Liver (tissue), 9 donors: ENCODE measurements around the gene TMTC4. TPM values are rescaled to one million over a fixed set of nuclear protein-coding genes. Genes with fewer than 3 reads are reported as not detected.
"Not testable (repeated sequence)": the region's sequence is repeated elsewhere in the genome, so short reads cannot be mapped to it uniquely, and the experiment has no call there.

Experiments
- DNase-seq: peaks from one replicate; pipeline ENCODE4 v3.0.0-alpha.2; 2017; ENCODE audit warnings: low spot score
- H3K27ac ChIP-seq, 2 donors: one replicate each; pipeline ENCODE4 v1.7.0; 2013; ENCODE audit warnings: inconsistent platforms in 2 of 2, low read length in 2 of 2, control low read depth in 1 of 2, low read depth in 1 of 2, mild to moderate bottlenecking in 1 of 2
- H3K27me3 ChIP-seq, 4 donors: one replicate each; pipeline versions ENCODE4 v1.6.1 to v1.7.0; 2013; ENCODE audit warnings: low read length in 3 of 4, inconsistent platforms in 1 of 4, mild to moderate bottlenecking in 1 of 4, moderate library complexity in 1 of 4; ENCODE audit not compliant: control insufficient read depth in 4 of 4, insufficient read depth in 4 of 4
- H3K36me3 ChIP-seq, 4 donors: one replicate each; pipeline versions ENCODE4 v1.6.1 to v1.7.0; 2013; ENCODE audit warnings: low read length in 3 of 4, mild to moderate bottlenecking in 3 of 4, low read depth in 1 of 4, moderate library complexity in 1 of 4; ENCODE audit not compliant: control insufficient read depth in 4 of 4, insufficient read depth in 3 of 4
- H3K4me1 ChIP-seq, 4 donors: one replicate each; pipeline versions ENCODE4 v1.6.1 to v1.7.0; 2013; ENCODE audit warnings: low read length in 3 of 4, mild to moderate bottlenecking in 3 of 4, moderate library complexity in 1 of 4; ENCODE audit not compliant: control insufficient read depth in 4 of 4, insufficient read depth in 4 of 4
- H3K4me3 ChIP-seq, 3 donors: one replicate each; pipeline versions ENCODE4 v1.6.1 to v1.7.0; 2013; ENCODE audit warnings: low read length in 3 of 3, control low read depth in 1 of 3, low read depth in 1 of 3, mild to moderate bottlenecking in 1 of 3
- H3K9ac ChIP-seq, 2 donors: one replicate each; pipeline ENCODE4 v1.7.0; 2013; ENCODE audit warnings: low read length in 2 of 2, mild to moderate bottlenecking in 2 of 2, moderate library complexity in 2 of 2, control low read depth in 1 of 2, low read depth in 1 of 2
- H3K9me3 ChIP-seq, 4 donors: one replicate each; pipeline versions ENCODE4 v1.6.1 to v1.7.0; 2013; ENCODE audit warnings: low read length in 3 of 4; ENCODE audit not compliant: control insufficient read depth in 4 of 4
- CTCF ChIP-seq: fragments of 150-350 bp; IDR thresholded peaks from 2 replicates; pipeline ENCODE4 v1.5.1; 2017; ENCODE audit warnings: improper control_type of control experiment, low read depth, low read length; ENCODE audit not compliant: missing input control
- EGR1 ChIP-seq, 2 donors: IDR thresholded peaks; 2 replicates each; pipeline ENCODE4 v1.6.1; 2016 to 2018; ENCODE audit warnings: antibody characterized with exemption in 2 of 2, low read depth in 2 of 2
- FOXA2 ChIP-seq: IDR thresholded peaks from 2 replicates; pipeline ENCODE4 v1.6.1; 2016; ENCODE audit warnings: antibody characterized with exemption
- GABPA ChIP-seq, 2 donors: IDR thresholded peaks in 1 of 2; conservative IDR thresholded peaks in 1 of 2; 2 replicates each; pipeline ENCODE4 v1.6.1; 2016; ENCODE audit warnings: antibody characterized with exemption in 2 of 2, mild to moderate bottlenecking in 1 of 2, moderate library complexity in 1 of 2
- HNF4A ChIP-seq, 2 donors: conservative IDR thresholded peaks; 2 replicates each; pipeline ENCODE4 v1.6.1; 2016; ENCODE audit warnings: antibody characterized with exemption in 2 of 2, mild to moderate bottlenecking in 2 of 2
- HNF4G ChIP-seq: IDR thresholded peaks from 2 replicates; pipeline ENCODE4 v1.6.1; 2016; ENCODE audit warnings: antibody characterized with exemption
- JUND ChIP-seq, 2 donors: IDR thresholded peaks; 2 replicates each; pipeline ENCODE4 v1.6.1; 2016; ENCODE audit warnings: antibody characterized with exemption in 2 of 2
- REST ChIP-seq: IDR thresholded peaks from 2 replicates; pipeline ENCODE4 v1.6.1; 2016; ENCODE audit warnings: antibody characterized with exemption, mild to moderate bottlenecking
- RXRA ChIP-seq, 2 donors: IDR thresholded peaks; 2 replicates each; pipeline ENCODE4 v1.6.1; 2017 to 2018; ENCODE audit warnings: antibody characterized with exemption in 2 of 2, mild to moderate bottlenecking in 1 of 2
- SP1 ChIP-seq: IDR thresholded peaks from 2 replicates; pipeline ENCODE4 v1.6.1; 2018; ENCODE audit warnings: antibody characterized with exemption, mild to moderate bottlenecking
- TAF1 ChIP-seq: conservative IDR thresholded peaks from 2 replicates; pipeline ENCODE4 v1.6.1; 2016; ENCODE audit warnings: antibody characterized with exemption, mild to moderate bottlenecking
- YY1 ChIP-seq: IDR thresholded peaks from 2 replicates; pipeline ENCODE4 v1.6.1; 2016; ENCODE audit warnings: antibody characterized with exemption, mild to moderate bottlenecking
- WGBS: extraction: QIAGEN DNeasy Blood & Tissue Kit; methylation state at CpG from one replicate; pipeline ENCODE4 v1.1.7; 2013; 5-methylcytosine and 5-hydroxymethylcytosine counted together
- polyA plus RNA-seq, 2 donors: library from polyadenylated mRNA; stranded (reverse) in 1 of 2; unstranded in 1 of 2; fragments of 200-250 nt in 1 of 2; fragments of >200 nt in 1 of 2; fragmentation: Nextera tagmentation in 1 of 2; extraction: Ambion mirVana in 1 of 2; gene quantifications; one replicate each; pipeline versions ENCODE4 v1.2.1 to v1.2.3, GENCODE V29; 2013 to 2015
- total RNA-seq, 2 donors: library from RNA; depleted of rRNA; stranded (reverse); fragments of >200 nt; gene quantifications; one replicate each; pipeline ENCODE4 v1.2.3, GENCODE V29; 2014
- TF ChIP-seq, protein P1 (sequence below): IDR thresholded peaks from 2 replicates; pipeline ENCODE4 v1.6.1; 2016; ENCODE audit warnings: antibody characterized with exemption
- donor health status: healthy.
- donor health status: healthy.
- donor health status: healthy.
- donor health status: healthy.
- donor health status: healthy.

Gene TMTC4
- total and polyA plus RNA-seq, 4 donors: 7.3 to 26.4 (median 12.3) TPM

DNA sequence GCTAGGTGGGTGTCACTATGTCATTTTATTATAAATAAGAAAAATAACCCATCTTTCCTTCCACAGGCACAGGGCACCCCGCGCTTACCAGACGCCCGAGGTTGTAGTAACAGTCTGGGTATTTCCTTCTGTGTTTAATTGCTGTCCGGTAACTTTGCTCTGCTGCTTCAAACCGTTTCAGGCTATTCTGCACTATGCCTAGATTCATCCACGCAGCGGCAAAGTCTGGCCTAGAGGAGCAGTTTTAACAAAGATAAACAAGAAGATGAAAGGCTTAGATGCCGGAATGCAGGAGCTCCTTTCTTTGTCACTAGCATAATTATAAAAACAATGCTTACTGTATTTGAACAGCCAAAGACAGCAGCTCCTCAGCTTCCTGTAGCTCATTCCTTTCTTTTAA, 49.1 kb downstream of the TMTC4 start:
- Histone ChIP-seq H3K9me3 (no peaks in the 10 kb centered on the region), H3K27me3 (no peaks in the 10 kb centered on the region), H3K4me3 (no peak overlapping the region), H3K9ac (no peak overlapping the region), H3K27ac (no peak overlapping the region), H3K4me1 (no peaks in the 10 kb centered on the region), H3K36me3 (peaks cover 4 to 53% (median 30%) of the 10 kb centered on the region in 4 donors)
- TF ChIP-seq HNF4A (conservative IDR thresholded peaks at IDR 0.05) (no peak), YY1 (no peak), JUND (IDR thresholded peaks at IDR 0.05) (no peak)
- DNase-seq: no peak
- 94% methylated on average over 9 of the region's 9 CpGs for WGBS

DNA sequence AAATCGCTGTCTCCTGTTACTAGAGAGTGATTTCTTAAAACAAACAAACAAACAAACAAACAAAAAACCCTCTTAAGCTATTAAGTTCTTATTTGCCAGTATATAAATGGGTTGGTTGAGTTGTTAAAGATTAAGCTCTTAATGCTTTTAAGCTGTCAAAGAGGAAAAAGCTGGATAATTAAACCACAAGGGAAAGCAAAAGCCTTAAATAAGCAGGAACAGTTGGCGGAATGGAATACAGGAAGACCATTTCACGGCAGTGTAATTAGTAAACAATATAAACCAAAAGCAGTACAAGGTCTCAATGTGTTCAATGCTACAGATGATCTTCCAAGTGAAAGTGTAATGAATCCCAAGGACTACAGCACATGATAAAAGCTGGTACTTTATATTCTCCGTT, 53.8 kb downstream of the TMTC4 start:
- no peak for DNase-seq
- TF ChIP-seq, protein P1, sequence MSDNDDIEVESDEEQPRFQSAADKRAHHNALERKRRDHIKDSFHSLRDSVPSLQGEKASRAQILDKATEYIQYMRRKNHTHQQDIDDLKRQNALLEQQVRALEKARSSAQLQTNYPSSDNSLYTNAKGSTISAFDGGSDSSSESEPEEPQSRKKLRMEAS: no peak
- no peak for TF ChIP-seq REST
- TF ChIP-seq EGR1 (IDR thresholded peaks at IDR 0.05; ENCODE audit: low read depth in 2 of 2): no peak
- no peak for TF ChIP-seq CTCF
- no peaks in the 10 kb centered on the region for H3K27me3 ChIP-seq
- no peak overlapping the region for H3K4me3 ChIP-seq
- no peak overlapping the region for H3K27ac ChIP-seq
- H3K9ac ChIP-seq: no peak overlapping the region
- H3K36me3 ChIP-seq: peaks cover under 1 to 23% (median 10%) of the 10 kb centered on the region in 4 donors
- no peaks in the 10 kb centered on the region for H3K9me3 ChIP-seq
- WGBS: 95% methylated on average over 4 of the region's 4 CpGs
- no peaks in the 10 kb centered on the region for H3K4me1 ChIP-seq

GRCh38 chr13:100619940-100620339, 54.7 kb downstream of the TMTC4 start:
- Histone ChIP-seq H3K9me3 (no peaks in the 10 kb centered on the region), H3K27me3 (no peaks in the 10 kb centered on the region), H3K4me1 (no peaks in the 10 kb centered on the region), H3K9ac (no peak overlapping the region), H3K4me3 (no peak overlapping the region), H3K27ac (no peak overlapping the region), H3K36me3 (peaks cover 0 to 15% (median 7%) of the 10 kb centered on the region in 4 donors)
- TF ChIP-seq JUND (IDR thresholded peaks at IDR 0.05) (no peak), HNF4G (no peak), YY1 (no peak), EGR1 (IDR thresholded peaks at IDR 0.05; ENCODE audit: low read depth in 2 of 2) (no peak), TAF1 (no peak), GABPA (IDR thresholded peaks at IDR 0.05 in 1 of 2, conservative IDR thresholded peaks at IDR 0.05 in 1 of 2) (no peak), CTCF (no peak), FOXA2 (no peak), RXRA (IDR thresholded peaks at IDR 0.05) (no peak), SP1 (no peak)
- TF ChIP-seq, protein P1: no peak
- no peak for DNase-seq
- WGBS: 95% methylated on average over 2 of the region's 2 CpGs

DNA sequence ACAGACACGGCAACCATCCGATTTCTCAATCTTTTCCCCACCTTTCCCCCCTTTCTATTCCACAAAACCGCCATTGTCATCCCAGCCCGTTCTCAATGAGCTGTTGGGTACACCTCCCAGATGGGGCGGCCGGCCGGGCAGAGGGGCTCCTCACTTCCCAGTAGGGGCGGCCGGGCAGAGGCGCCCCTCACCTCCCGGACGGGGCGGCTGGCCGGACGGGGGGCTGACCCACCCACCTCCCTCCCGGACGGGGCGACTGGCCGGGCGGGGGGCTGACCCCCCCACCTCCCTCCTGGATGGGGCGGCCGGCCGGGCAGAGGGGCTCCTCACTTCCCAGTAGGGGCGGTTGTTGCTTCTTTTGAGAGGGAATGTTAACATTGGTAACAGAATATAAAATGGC, 55.7 kb downstream of the TMTC4 start:
- peaks cover 0 to 11% (median 6%) of the 10 kb centered on the region in 4 donors for H3K36me3 ChIP-seq
- not testable (repeated sequence) for H3K4me1 ChIP-seq, H3K4me3 ChIP-seq, DNase-seq, H3K27me3 ChIP-seq, H3K9ac ChIP-seq, H3K27ac ChIP-seq, H3K9me3 ChIP-seq
- 98% methylated on average over 22 of the region's 24 CpGs for WGBS
